ENCODE measurements around the gene CCL21.

- TF ChIP-seq SIN3A (IDR thresholded peaks at IDR 0.05; ENCODE audit: borderline replicate concordance, insufficient read depth, low read length) (no peak), TAF1 (IDR thresholded peaks at IDR 0.05; ENCODE audit: borderline replicate concordance, insufficient read depth, low read length) (no peak)
- TF ChIP-seq, protein P1, sequence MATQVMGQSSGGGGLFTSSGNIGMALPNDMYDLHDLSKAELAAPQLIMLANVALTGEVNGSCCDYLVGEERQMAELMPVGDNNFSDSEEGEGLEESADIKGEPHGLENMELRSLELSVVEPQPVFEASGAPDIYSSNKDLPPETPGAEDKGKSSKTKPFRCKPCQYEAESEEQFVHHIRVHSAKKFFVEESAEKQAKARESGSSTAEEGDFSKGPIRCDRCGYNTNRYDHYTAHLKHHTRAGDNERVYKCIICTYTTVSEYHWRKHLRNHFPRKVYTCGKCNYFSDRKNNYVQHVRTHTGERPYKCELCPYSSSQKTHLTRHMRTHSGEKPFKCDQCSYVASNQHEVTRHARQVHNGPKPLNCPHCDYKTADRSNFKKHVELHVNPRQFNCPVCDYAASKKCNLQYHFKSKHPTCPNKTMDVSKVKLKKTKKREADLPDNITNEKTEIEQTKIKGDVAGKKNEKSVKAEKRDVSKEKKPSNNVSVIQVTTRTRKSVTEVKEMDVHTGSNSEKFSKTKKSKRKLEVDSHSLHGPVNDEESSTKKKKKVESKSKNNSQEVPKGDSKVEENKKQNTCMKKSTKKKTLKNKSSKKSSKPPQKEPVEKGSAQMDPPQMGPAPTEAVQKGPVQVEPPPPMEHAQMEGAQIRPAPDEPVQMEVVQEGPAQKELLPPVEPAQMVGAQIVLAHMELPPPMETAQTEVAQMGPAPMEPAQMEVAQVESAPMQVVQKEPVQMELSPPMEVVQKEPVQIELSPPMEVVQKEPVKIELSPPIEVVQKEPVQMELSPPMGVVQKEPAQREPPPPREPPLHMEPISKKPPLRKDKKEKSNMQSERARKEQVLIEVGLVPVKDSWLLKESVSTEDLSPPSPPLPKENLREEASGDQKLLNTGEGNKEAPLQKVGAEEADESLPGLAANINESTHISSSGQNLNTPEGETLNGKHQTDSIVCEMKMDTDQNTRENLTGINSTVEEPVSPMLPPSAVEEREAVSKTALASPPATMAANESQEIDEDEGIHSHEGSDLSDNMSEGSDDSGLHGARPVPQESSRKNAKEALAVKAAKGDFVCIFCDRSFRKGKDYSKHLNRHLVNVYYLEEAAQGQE (IDR thresholded peaks at IDR 0.05; ENCODE audit: insufficient read depth in 1 of 2, low read depth in 2 of 2, low read length in 2 of 2), result no peak
These were observed 50.2 kb downstream of the CCL21 start for GRCh38 chr9:34659592-34660253.

Measured in PFSK-1 (cell line).